D341Med (cell line): ENCODE results near the gene KRT72.
A peak's percentile ranks its signal among the peaks of the same experiment; 100 is the strongest.

Source experiments
- DNase-seq: peaks from one replicate; pipeline ENCODE4 v3.0.0; 2012; ENCODE audit warnings: low spot score

KRT72 gene

GRCh38 chr12:52600941-52601481, at the start of gene KRT72:
KRT72 (minus strand) TSS chr12:52601463; CDS start chr12:52601452, 11 bp downstream.
- no peak for DNase-seq

GRCh38 chr12:52650520-52651081, 49.3 kb upstream of the KRT72 start:
- no peak for DNase-seq

- DNase-seq, result no peak
These were observed 47.8 kb upstream of the KRT72 start for GRCh38 chr12:52649066-52649465.

GRCh38 chr12:52648012-52648550, 46.8 kb upstream of the KRT72 start:
- peak; percentile 2 for DNase-seq

- peak; percentile 9 for DNase-seq
These were observed 46.3 kb upstream of the KRT72 start for GRCh38 chr12:52647601-52648000.

- peak; percentile 12 for DNase-seq
These were observed 45.4 kb upstream of the KRT72 start for GRCh38 chr12:52646613-52647012.

- DNase-seq, result peak; percentile 7
These were observed 44.7 kb upstream of the KRT72 start for GRCh38 chr12:52645982-52646381.

- DNase-seq, result peak; percentile 4
These were observed 44.0 kb upstream of the KRT72 start for GRCh38 chr12:52645120-52645761.

GRCh38 chr12:52644078-52644415, 42.8 kb upstream of the KRT72 start:
- peak; percentile 3 for DNase-seq

GRCh38 chr12:52643233-52644077, 42.2 kb upstream of the KRT72 start:
- DNase-seq, result peak; percentile 12

GRCh38 chr12:52641468-52641867, 40.2 kb upstream of the KRT72 start:
- peak; percentile 0 for DNase-seq

- DNase-seq, result peak; percentile 11
These were observed 36.0 kb upstream of the KRT72 start for GRCh38 chr12:52637299-52637698.

GRCh38 chr12:52636592-52637258, 35.5 kb upstream of the KRT72 start:
- DNase-seq, result peak; percentile 15

GRCh38 chr12:52636189-52636588, 34.9 kb upstream of the KRT72 start:
- peak; percentile 14 for DNase-seq

GRCh38 chr12:52634266-52635056, 33.2 kb upstream of the KRT72 start:
- DNase-seq, result peak; percentile 12

GRCh38 chr12:52633383-52633782, 32.1 kb upstream of the KRT72 start:
- peak; percentile 4 for DNase-seq

GRCh38 chr12:52632656-52633055, 31.4 kb upstream of the KRT72 start:
- no peak for DNase-seq

GRCh38 chr12:52631676-52632459, 30.6 kb upstream of the KRT72 start:
- DNase-seq, result peak; percentile 5

GRCh38 chr12:52631264-52631663, 30.0 kb upstream of the KRT72 start:
- peak; percentile 8 for DNase-seq

GRCh38 chr12:52630599-52631200, 29.4 kb upstream of the KRT72 start:
- DNase-seq, result peak; percentile 1
